GM19372 (cell line): ENCODE measurements around the gene R3HCC1L.

Experiments
- ATAC-seq: cut with Tn5 transposase; IDR thresholded peaks from one replicate; pipeline ENCODE4 v1.9.1; 2021; ENCODE audit warnings: mild to moderate bottlenecking, low read depth, moderate library complexity; ENCODE audit not compliant: unreplicated experiment

The R3HCC1L gene

DNA sequence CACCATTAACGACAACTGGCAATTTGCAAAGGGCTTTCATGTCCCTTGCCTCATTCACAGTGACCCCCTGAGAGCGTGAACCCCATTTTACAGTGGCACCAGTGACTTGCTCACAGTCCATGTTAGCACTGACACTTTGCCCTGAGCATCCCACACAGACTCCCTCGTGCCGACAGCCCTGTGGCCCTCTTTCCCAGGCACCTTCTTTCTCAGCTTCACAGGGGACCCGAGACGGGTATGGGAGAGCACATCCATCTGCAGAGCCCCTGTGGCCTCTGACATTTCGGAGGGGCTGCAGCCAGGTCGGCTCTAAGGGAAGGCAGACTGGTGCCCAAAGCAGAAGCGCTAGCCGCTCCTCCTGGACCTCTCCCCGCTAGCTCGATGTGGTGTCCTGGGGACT lies 122.7 kb downstream of the R3HCC1L start:
- ATAC-seq = no peak

DNA sequence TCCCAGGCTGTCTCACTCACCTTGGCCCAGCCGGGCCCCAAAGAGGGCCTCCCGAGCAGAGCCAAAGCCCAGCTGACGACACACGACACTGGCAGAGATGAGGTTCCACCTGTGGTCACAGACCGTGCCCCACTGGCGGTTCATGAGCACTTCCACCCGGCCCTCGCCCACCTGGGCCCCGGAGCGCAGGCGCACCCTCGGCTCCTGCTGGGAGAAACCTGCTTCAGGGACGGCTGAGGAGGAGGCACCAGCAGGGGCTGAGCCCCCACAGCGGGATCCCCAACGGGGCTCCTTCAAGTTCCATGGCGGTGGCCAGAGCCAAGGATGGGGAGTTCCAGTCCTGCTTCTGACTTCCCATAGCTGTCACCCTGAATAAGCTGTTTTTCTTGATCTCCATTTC lies 123.5 kb downstream of the R3HCC1L start:
- ATAC-seq = no peak

GRCh38 chr10:98258683-98259454 lies 124.4 kb downstream of the R3HCC1L start:
- ATAC-seq = no peak

- ATAC-seq = no peak
Observed at GRCh38 chr10:98259606-98260315, 125.3 kb downstream of the R3HCC1L start.

DNA sequence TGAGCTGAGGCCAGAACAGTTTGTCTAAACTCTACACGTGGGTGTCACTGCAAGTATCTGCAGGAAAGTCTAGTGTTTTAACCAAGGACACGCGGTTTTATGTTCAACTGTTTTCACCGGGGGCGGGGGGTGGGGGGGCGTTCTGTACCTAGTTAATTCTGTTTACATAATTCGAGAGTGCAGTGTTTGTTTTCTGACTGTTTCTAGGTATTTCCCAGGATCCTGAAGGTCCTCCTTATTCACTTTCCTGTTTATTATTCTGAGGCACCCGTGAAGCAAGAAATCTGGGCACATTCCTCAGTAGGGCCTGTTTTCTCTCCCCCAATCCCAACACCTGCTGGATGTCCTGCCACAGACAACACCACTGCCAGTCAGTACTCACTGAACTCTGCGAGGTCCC lies 125.9 kb downstream of the R3HCC1L start:
- ATAC-seq = no peak

- ATAC-seq = no peak
Observed at GRCh38 chr10:98260752-98261151, 126.3 kb downstream of the R3HCC1L start.

- no peak for ATAC-seq
Observed at GRCh38 chr10:98261436-98262277, 127.2 kb downstream of the R3HCC1L start.

GRCh38 chr10:98262571-98262970 lies 128.1 kb downstream of the R3HCC1L start:
- no peak for ATAC-seq

DNA sequence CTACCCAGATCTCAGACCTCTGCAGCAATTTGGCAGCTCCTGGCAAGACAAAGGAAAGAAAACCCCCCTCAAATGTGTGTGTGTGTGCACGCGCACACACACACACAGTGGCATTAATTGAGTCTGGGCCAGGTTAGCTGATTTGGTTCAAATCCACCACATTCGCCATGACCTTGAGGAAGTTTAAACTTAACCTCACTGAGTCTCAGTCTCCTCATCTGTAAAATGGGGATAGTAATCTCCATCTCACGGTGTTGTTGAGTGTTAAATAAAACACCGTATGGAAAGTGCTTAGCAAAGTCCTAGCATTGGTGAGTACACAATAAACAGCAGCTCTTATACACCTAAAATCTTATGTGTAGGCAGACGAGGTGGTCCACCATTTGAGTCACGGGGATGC lies 128.6 kb downstream of the R3HCC1L start:
- no peak for ATAC-seq

- no peak for ATAC-seq
Observed at GRCh38 chr10:98264378-98265065, 130.1 kb downstream of the R3HCC1L start.

- ATAC-seq = no peak
Observed at GRCh38 chr10:98265403-98266378, 131.2 kb downstream of the R3HCC1L start.

- ATAC-seq = no peak
Observed at GRCh38 chr10:98266647-98267046, 132.2 kb downstream of the R3HCC1L start.

GRCh38 chr10:98267069-98267893 lies 132.8 kb downstream of the R3HCC1L start:
- no peak for ATAC-seq

DNA sequence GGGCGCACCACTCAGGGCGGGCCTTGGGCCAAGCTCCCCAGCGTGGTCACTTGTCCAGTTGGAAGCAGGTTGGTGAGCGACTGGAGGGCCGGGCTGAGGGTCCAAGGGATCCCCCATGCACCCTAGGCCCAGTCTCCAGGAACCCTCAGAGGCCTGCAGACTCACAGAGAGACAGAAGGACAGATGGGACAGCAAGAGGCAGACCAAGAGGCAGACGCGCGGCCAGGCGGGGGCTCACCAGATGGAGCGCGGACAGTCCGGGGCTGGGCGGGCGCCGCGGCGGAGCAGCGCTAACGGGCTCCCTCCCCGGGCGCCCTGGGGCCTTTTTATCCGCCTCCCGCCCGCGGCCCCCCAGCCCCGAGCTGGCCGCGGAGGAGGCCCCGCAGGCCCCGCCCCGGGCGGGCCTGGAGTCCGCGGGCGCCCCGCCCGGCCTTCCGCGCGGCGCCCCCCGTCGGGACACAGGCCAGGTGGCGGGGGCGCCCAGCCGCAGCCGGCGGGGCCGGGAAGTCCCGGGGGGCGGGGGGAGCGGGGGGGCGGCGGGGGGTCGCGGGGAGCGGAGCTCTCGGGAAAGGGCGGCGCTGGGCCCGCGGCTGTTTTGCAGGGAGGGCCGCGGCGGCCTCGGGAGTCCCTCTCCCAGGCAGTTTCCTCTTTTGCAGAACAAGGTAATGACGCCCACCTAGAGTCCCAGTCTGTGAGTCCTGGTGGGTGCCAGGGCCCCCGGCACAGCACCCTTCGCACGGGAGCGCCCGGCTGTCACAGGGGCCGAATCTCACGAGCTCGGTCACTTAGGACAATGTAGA lies 133.6 kb downstream of the R3HCC1L start, which contains the start of gene LOXL4:
TSS of gene LOXL4 (minus strand) at position 301 of the 800 bp plus-strand sequence. CDS start 5,175 bp downstream, outside the sequence.
- ATAC-seq = peak; percentile 56

- no peak for ATAC-seq
Observed at GRCh38 chr10:98268694-98269431, 134.4 kb downstream of the R3HCC1L start.

DNA sequence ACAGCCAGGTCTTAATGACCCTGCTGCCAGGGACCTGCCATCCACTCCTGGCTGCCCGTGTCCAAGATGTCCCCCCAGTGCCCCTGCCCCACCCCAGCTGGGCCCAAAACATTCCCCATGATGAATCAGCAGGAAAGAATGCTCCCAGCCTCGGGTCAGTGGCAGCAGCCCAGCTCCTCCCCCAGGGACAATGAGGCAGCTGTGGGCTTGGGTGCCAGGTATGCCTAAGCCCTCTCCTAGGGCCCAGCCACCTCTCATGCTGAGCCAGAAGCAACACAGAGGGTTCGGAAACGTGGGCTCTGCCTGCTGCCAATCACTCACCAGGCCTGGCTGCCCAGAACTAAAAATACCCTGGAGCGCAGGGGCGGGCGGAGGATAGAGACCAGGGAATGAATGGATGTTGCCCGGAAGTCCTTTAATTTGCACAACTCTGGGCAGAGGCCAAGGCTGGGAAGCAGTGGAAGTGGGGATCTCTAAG lies 135.0 kb downstream of the R3HCC1L start:
- ATAC-seq = no peak
